Neural cell (in vitro differentiated cells): Measurements from ENCODE around the gene DST. TPM values are rescaled to one million over a fixed set of nuclear protein-coding genes. Genes with fewer than 3 reads are reported as not detected.

Experiments used
- H2AFZ ChIP-seq: fragments of 200-600, 300-800 bp; sonication (generic), shearing (Covaris generic); 2 replicates; pipeline ENCODE4 v1.6.0; 2014; ENCODE audit warnings: low read depth, mild to moderate bottlenecking, antibody characterized with exemption, low read length, moderate library complexity
- H3F3A ChIP-seq: fragments of 200-600 bp; shearing (Covaris generic); 2 replicates; pipeline ENCODE4 v1.6.1; 2016; ENCODE audit warnings: mild to moderate bottlenecking, moderate library complexity, mixed read lengths, antibody characterized with exemption, low read length; ENCODE audit not compliant: insufficient read depth, poor library complexity, severe bottlenecking
- H3K27ac ChIP-seq: fragments of 200-600, 300-800 bp; sonication (generic), shearing (Covaris generic); 2 replicates; pipeline ENCODE4 v1.5.1; 2014; ENCODE audit warnings: mild to moderate bottlenecking, low read length, moderate library complexity
- H3K27me3 ChIP-seq: fragments of 300-800, 200-600 bp; sonication (generic), shearing (Covaris generic); 2 replicates; pipeline ENCODE4 v1.6.0; 2014; ENCODE audit warnings: mild to moderate bottlenecking, low read depth, low read length, moderate library complexity; ENCODE audit not compliant: insufficient read depth
- H3K36me3 ChIP-seq: fragments of 300-800, 200-600 bp; sonication (generic), shearing (Covaris generic); 2 replicates; pipeline ENCODE4 v1.5.1; 2014; ENCODE audit warnings: mild to moderate bottlenecking, antibody characterized with exemption, low read length, moderate library complexity; ENCODE audit not compliant: insufficient read depth
- H3K4me2 ChIP-seq: fragments of 300-800, 200-600 bp; sonication (generic), shearing (Covaris generic); 2 replicates; pipeline ENCODE4 v1.6.0; 2014; ENCODE audit warnings: mild to moderate bottlenecking, low read length
- H3K4me3 ChIP-seq: fragments of 300-800, 200-600 bp; sonication (generic), shearing (Covaris generic); 2 replicates; pipeline ENCODE4 v1.5.1; 2014; ENCODE audit warnings: mild to moderate bottlenecking, low read length, moderate library complexity
- H3K79me2 ChIP-seq: fragments of 200-600 bp; shearing (Covaris generic); replicated peaks from 2 replicates; pipeline ENCODE4 v1.6.0; 2014; ENCODE audit warnings: mild to moderate bottlenecking, low read length, moderate library complexity; ENCODE audit not compliant: insufficient read depth
- H3K9ac ChIP-seq: fragments of 300-800, 200-600 bp; sonication (generic), shearing (Covaris generic); 2 replicates; pipeline ENCODE4 v1.6.1; 2016; ENCODE audit warnings: mild to moderate bottlenecking, low read length, mixed read lengths
- H3K9me2 ChIP-seq: fragments of 200-600 bp; shearing (Covaris generic); 2 replicates; pipeline ENCODE4 v1.6.1; 2016; ENCODE audit warnings: mild to moderate bottlenecking, low read length, mixed read lengths; ENCODE audit not compliant: insufficient read depth
- H3K9me3 ChIP-seq: fragments of 200-600, 300-800 bp; sonication (generic), shearing (Covaris generic); 2 replicates; pipeline ENCODE4 v1.6.1; 2016; ENCODE audit warnings: mild to moderate bottlenecking, mixed run types, low read length, moderate library complexity, mixed read lengths
- H4K20me1 ChIP-seq: fragments of 200-600 bp; shearing (Covaris generic); 2 replicates; pipeline ENCODE4 v1.6.1; 2016; ENCODE audit warnings: mild to moderate bottlenecking, mixed run types; ENCODE audit not compliant: insufficient read depth
- CTCF ChIP-seq: fragments of 450-650 bp; IDR thresholded peaks from 2 replicates; pipeline ENCODE4 v1.5.1; 2014; ENCODE audit warnings: antibody characterized with exemption, mild to moderate bottlenecking, moderate library complexity; ENCODE audit not compliant: poor library complexity, severe bottlenecking
- EP300 ChIP-seq: fragments of 450-650 bp; conservative IDR thresholded peaks from 2 replicates; pipeline ENCODE4 v1.6.1; 2014; ENCODE audit warnings: antibody characterized with exemption, mild to moderate bottlenecking, moderate library complexity; ENCODE audit not compliant: poor library complexity, severe bottlenecking
- EZH2 ChIP-seq: fragments of 200-600, 300-800 bp; shearing (Covaris generic), sonication (generic); IDR thresholded peaks from 2 replicates; pipeline ENCODE4 v1.6.1; 2014; ENCODE audit warnings: antibody characterized with exemption, low read length, borderline replicate concordance, mild to moderate bottlenecking; ENCODE audit not compliant: insufficient read depth, poor library complexity, severe bottlenecking
- MXI1 ChIP-seq: fragments of 450-650 bp; conservative IDR thresholded peaks from 2 replicates; pipeline ENCODE4 v1.6.1; 2014; ENCODE audit warnings: antibody characterized with exemption, mild to moderate bottlenecking; ENCODE audit not compliant: poor library complexity, severe bottlenecking
- POLR2AphosphoS5 ChIP-seq: IDR thresholded peaks from 2 replicates; pipeline ENCODE4 v1.6.1; 2012
- RAD21 ChIP-seq: fragments of 450-650 bp; conservative IDR thresholded peaks from 2 replicates; pipeline ENCODE4 v1.6.1; 2014; ENCODE audit warnings: antibody characterized with exemption, mild to moderate bottlenecking, moderate library complexity
- REST ChIP-seq: IDR thresholded peaks from 2 replicates; pipeline ENCODE4 v1.6.1; 2012; ENCODE audit warnings: borderline replicate concordance
- SMC3 ChIP-seq: fragments of 450-650 bp; conservative IDR thresholded peaks from 2 replicates; pipeline ENCODE4 v1.6.1; 2014; ENCODE audit warnings: antibody characterized with exemption, mild to moderate bottlenecking, moderate library complexity; ENCODE audit not compliant: poor library complexity
- TAF1 ChIP-seq: IDR thresholded peaks from 2 replicates; pipeline ENCODE4 v1.6.1; 2012; ENCODE audit warnings: low read depth
- polyA plus RNA-seq: library from polyadenylated mRNA; depleted of rRNA; stranded (reverse); fragments of >200 nt; gene quantifications from 2 replicates; pipeline ENCODE4 v1.2.3, GENCODE V29; 2014

DST gene
- polyA plus RNA-seq, 1 donor from 2014 or later = 118 TPM

GRCh38 chr6:56652994-56653393, 10.3 kb upstream of the DST start:
- TF ChIP-seq EZH2 (no peak), CTCF (no peak), POLR2AphosphoS5 (no peak), REST (no peak), MXI1 (no peak), RAD21 (no peak), EP300 (no peak), TAF1 (no peak), SMC3 (no peak)
- H3K36me3 ChIP-seq = no peaks in the 10 kb centered on the region
- H3K79me2 ChIP-seq = no peaks in the 10 kb centered on the region
- no peaks in the 10 kb centered on the region for H3K9me3 ChIP-seq
- H3K9ac ChIP-seq = no peak overlapping the region
- no peaks in the 10 kb centered on the region for H3F3A ChIP-seq
- H3K4me2 ChIP-seq = no peak overlapping the region
- H3K27me3 ChIP-seq = no peaks in the 10 kb centered on the region
- H2AFZ ChIP-seq = no peak overlapping the region
- H3K9me2 ChIP-seq = no peaks in the 10 kb centered on the region
- no peak overlapping the region for H3K4me3 ChIP-seq
- no peaks in the 10 kb centered on the region for H4K20me1 ChIP-seq
- H3K27ac ChIP-seq = no peak overlapping the region

- no peaks in the 10 kb centered on the region for H3K27me3 ChIP-seq
- H3K9me2 ChIP-seq = no peaks in the 10 kb centered on the region
- H3F3A ChIP-seq = no peaks in the 10 kb centered on the region
- no peaks in the 10 kb centered on the region for H3K9me3 ChIP-seq
- no peaks in the 10 kb centered on the region for H4K20me1 ChIP-seq
- H3K36me3 ChIP-seq = no peaks in the 10 kb centered on the region
- no peak overlapping the region for H2AFZ ChIP-seq
- no peak overlapping the region for H3K4me3 ChIP-seq
- H3K79me2 ChIP-seq = no peaks in the 10 kb centered on the region
- no peak for TF ChIP-seq EP300
- TF ChIP-seq EZH2 = no peak
- TF ChIP-seq TAF1 = no peak
- no peak for TF ChIP-seq RAD21
- no peak for TF ChIP-seq MXI1
- TF ChIP-seq POLR2AphosphoS5 = no peak
- TF ChIP-seq REST = no peak
- TF ChIP-seq SMC3 = no peak
- TF ChIP-seq CTCF = no peak
- H3K27ac ChIP-seq = no peak overlapping the region
- no peak overlapping the region for H3K9ac ChIP-seq
- H3K4me2 ChIP-seq = no peak overlapping the region
Observed at GRCh38 chr6:56652231-56652630, 9.5 kb upstream of the DST start.
